Chondrocyte (in vitro differentiated cells): Measurements from ENCODE around the gene CHN1. TPM values are rescaled to one million over a fixed set of nuclear protein-coding genes. Genes with fewer than 3 reads are reported as not detected.

Source experiments
- DNase-seq: peaks from one replicate; pipeline ENCODE4 v3.0.0; 2021; ENCODE audit warnings: mixed read lengths, low spot score
- H3K27ac Mint-ChIP-seq: one replicate; pipeline ENCODE4 v1.8.0; 2021; ENCODE audit warnings: mild to moderate bottlenecking, moderate library complexity, mixed read lengths; ENCODE audit not compliant: unreplicated experiment
- H3K27me3 Mint-ChIP-seq: 2 replicates; pipeline ENCODE4 v1.8.0; 2021; ENCODE audit warnings: low read depth, mixed read lengths
- H3K36me3 Mint-ChIP-seq: 2 replicates; pipeline ENCODE4 v1.8.0; 2021; ENCODE audit warnings: low read depth, mixed read lengths
- H3K4me1 Mint-ChIP-seq: 2 replicates; pipeline ENCODE4 v1.8.0; 2021; ENCODE audit warnings: low read depth, mild to moderate bottlenecking, mixed read lengths
- H3K4me3 Mint-ChIP-seq: one replicate; pipeline ENCODE4 v1.8.0; 2021; ENCODE audit warnings: mild to moderate bottlenecking, moderate library complexity, mixed read lengths; ENCODE audit not compliant: unreplicated experiment
- H3K9me3 Mint-ChIP-seq: 2 replicates; pipeline ENCODE4 v1.8.0; 2021; ENCODE audit warnings: low read depth, mixed read lengths
- total RNA-seq: library from RNA; stranded (reverse); gene quantifications from 3 replicates; pipeline ENCODE4 v1.2.1, GENCODE V29; 2021
- TF ChIP-seq, protein P1 (sequence below): fragments of 200-600 bp; sonication (generic); IDR thresholded peaks from 2 replicates; pipeline ENCODE4 v1.5.0; 2021; ENCODE audit warnings: antibody characterized with exemption, mild to moderate bottlenecking, moderate library complexity

Gene CHN1
- total RNA-seq, 1 donor from 2014 or later = 23.1 TPM

- H3K4me1 Mint-ChIP-seq = peaks cover 79% of the 10 kb centered on the region
Observed at GRCh38 chr2:174778085-174778981, 226.8 kb downstream of the CHN1 start.

DNA sequence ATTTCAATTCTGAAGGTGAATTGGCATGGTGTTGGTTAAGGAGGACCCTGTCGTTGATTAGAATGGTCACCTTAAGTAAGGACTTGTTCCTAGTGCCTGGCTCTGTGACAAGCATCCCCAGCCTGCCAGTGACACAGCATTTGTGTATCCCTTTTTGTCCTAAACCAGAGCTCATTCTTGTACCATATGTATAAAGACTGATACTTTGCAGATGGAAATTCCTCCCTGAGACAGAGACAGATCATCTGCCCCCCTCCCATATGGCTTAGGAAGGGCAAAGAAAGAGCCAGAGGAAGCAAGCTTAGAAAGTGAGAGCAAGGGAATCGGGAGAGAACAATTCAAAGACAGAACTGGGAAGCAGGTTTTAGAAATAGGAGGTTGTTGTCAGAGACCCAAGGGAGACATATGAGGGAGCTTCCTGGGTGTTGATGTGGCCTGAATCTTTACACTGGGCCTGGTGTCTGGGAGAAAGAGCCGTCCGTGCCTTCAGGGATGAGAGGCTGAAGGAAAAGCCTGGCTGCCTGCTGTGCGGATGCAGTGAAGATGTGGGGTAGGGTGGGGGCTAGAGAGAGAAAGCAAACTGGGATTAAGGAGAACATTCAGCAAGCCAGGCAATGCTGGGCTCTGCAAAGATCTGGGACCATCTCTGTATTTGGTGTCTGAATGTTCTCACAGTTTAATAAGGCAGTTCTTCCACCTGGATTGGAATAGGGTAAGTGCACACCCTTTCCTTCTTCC lies 227.7 kb downstream of the CHN1 start:
- H3K27ac Mint-ChIP-seq = peak overlapping the region; percentile 85
- TF ChIP-seq, protein P1, sequence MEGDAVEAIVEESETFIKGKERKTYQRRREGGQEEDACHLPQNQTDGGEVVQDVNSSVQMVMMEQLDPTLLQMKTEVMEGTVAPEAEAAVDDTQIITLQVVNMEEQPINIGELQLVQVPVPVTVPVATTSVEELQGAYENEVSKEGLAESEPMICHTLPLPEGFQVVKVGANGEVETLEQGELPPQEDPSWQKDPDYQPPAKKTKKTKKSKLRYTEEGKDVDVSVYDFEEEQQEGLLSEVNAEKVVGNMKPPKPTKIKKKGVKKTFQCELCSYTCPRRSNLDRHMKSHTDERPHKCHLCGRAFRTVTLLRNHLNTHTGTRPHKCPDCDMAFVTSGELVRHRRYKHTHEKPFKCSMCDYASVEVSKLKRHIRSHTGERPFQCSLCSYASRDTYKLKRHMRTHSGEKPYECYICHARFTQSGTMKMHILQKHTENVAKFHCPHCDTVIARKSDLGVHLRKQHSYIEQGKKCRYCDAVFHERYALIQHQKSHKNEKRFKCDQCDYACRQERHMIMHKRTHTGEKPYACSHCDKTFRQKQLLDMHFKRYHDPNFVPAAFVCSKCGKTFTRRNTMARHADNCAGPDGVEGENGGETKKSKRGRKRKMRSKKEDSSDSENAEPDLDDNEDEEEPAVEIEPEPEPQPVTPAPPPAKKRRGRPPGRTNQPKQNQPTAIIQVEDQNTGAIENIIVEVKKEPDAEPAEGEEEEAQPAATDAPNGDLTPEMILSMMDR = no peak
- H3K27me3 Mint-ChIP-seq = no peaks in the 10 kb centered on the region
- no peak for DNase-seq
- H3K9me3 Mint-ChIP-seq = no peaks in the 10 kb centered on the region
- no peaks in the 10 kb centered on the region for H3K36me3 Mint-ChIP-seq
- peaks cover 81% of the 10 kb centered on the region for H3K4me1 Mint-ChIP-seq
- no peak overlapping the region for H3K4me3 Mint-ChIP-seq

More at GRCh38 chr2:174778085-174778981, 226.8 kb downstream of the CHN1 start:
- Mint-ChIP-seq H3K36me3 (no peaks in the 10 kb centered on the region), H3K27me3 (no peaks in the 10 kb centered on the region), H3K27ac (peak overlapping the region; percentile 85), H3K9me3 (no peaks in the 10 kb centered on the region), H3K4me3 (no peak overlapping the region)
- TF ChIP-seq, protein P1 = no peak
- DNase-seq = no peak

GRCh38 chr2:174776675-174777074 lies 228.5 kb downstream of the CHN1 start:
- TF ChIP-seq, protein P1 = no peak
- no peak for DNase-seq
- no peak overlapping the region for H3K27ac Mint-ChIP-seq
- H3K4me3 Mint-ChIP-seq = no peak overlapping the region
- H3K9me3 Mint-ChIP-seq = no peaks in the 10 kb centered on the region
- peaks cover 83% of the 10 kb centered on the region for H3K4me1 Mint-ChIP-seq
- H3K27me3 Mint-ChIP-seq = no peaks in the 10 kb centered on the region
- no peaks in the 10 kb centered on the region for H3K36me3 Mint-ChIP-seq

DNA sequence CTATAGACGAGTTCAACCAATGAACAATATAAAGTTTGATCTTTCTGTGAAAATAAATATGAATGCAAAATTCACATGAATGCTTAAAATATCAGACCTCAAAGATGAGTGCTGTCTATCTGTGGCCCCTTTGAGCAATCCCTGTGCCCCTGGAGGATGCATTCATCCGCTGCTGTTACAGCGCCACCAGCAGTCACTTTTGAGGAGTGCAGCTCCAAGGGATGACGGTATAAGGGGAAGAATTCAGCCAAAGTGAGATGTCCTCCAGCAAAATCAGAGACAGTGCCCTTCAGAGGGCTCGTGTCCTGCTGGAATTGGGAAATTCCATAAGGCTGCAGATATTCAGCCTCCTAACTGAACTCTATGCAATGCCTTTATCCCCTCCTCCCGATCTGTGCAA lies 229.0 kb downstream of the CHN1 start:
- TF ChIP-seq, protein P1 = peak; percentile 63
- H3K27ac Mint-ChIP-seq = no peak overlapping the region
- no peak for DNase-seq
- H3K9me3 Mint-ChIP-seq = no peaks in the 10 kb centered on the region
- no peaks in the 10 kb centered on the region for H3K27me3 Mint-ChIP-seq
- H3K4me3 Mint-ChIP-seq = no peak overlapping the region
- no peaks in the 10 kb centered on the region for H3K36me3 Mint-ChIP-seq
- peaks cover 83% of the 10 kb centered on the region for H3K4me1 Mint-ChIP-seq

GRCh38 chr2:174775571-174775980 lies 229.6 kb downstream of the CHN1 start:
- Mint-ChIP-seq H3K27me3 (no peaks in the 10 kb centered on the region), H3K36me3 (no peaks in the 10 kb centered on the region), H3K27ac (peak overlapping the region; percentile 14), H3K4me3 (no peak overlapping the region), H3K4me1 (peaks cover 82% of the 10 kb centered on the region), H3K9me3 (no peaks in the 10 kb centered on the region)
- no peak for DNase-seq
- TF ChIP-seq, protein P1 = no peak
